ENCODE data around the gene KIF16B. TPM values are rescaled to one million over a fixed set of nuclear protein-coding genes. Genes with fewer than 3 reads are reported as not detected.

The KIF16B gene
- total and polyA plus RNA-seq, 4 donors, result 5.9 to 20.3 (median 9.6) TPM

- WGBS, 2 donors, result 92 to 96% methylated on average over 2 of the region's 2 CpGs
- H3K4me3 ChIP-seq, result no peak overlapping the region
- no peak overlapping the region for H3K9ac ChIP-seq (ENCODE audit: insufficient read depth in 1 of 2, low read length in 2 of 2)
- ATAC-seq (ENCODE audit: insufficient read depth, low FRiP score) (no peak), DNase-seq (no peak)
- H3K27ac ChIP-seq (ENCODE audit: low read depth in 1 of 2, low read length in 1 of 2), result no peak overlapping the region
- peaks cover 0 to 3% (median 0%) of the 10 kb centered on the region in 4 donors for H3K9me3 ChIP-seq (ENCODE audit: control insufficient read depth in 4 of 4, insufficient read depth in 3 of 4, low read length in 3 of 4)
- H3K4me1 ChIP-seq (ENCODE audit: control insufficient read depth in 5 of 5, insufficient read depth in 5 of 5, low read length in 5 of 5), result peaks cover 0 to 1% (median 0%) of the 10 kb centered on the region in 5 donors
- H3K36me3 ChIP-seq (ENCODE audit: control insufficient read depth in 4 of 4, insufficient read depth in 4 of 4, low read length in 4 of 4), result peaks cover 7 to 21% (median 9%) of the 10 kb centered on the region in 4 donors
- no peak for TF ChIP-seq CTCF (IDR thresholded peaks at IDR 0.05; ENCODE audit: control extremely low read depth, extremely low read depth)
- no peaks in the 10 kb centered on the region for H3K27me3 ChIP-seq (ENCODE audit: control insufficient read depth in 3 of 3, insufficient read depth in 3 of 3, low read length in 2 of 3)
These were observed 145.7 kb downstream of the KIF16B start for GRCh38 chr20:16427571-16427970.

- 83 to 90% methylated on average over 1 of the region's 1 CpG for WGBS, 2 donors
- no peak for DNase-seq
- H3K36me3 ChIP-seq (ENCODE audit: control insufficient read depth in 4 of 4, insufficient read depth in 4 of 4, low read length in 4 of 4), result peaks cover 7 to 21% (median 9%) of the 10 kb centered on the region in 4 donors
- H3K27ac ChIP-seq (ENCODE audit: low read depth in 1 of 2, low read length in 1 of 2), result no peak overlapping the region
- ATAC-seq (ENCODE audit: insufficient read depth, low FRiP score), result no peak
- H3K27me3 ChIP-seq (ENCODE audit: control insufficient read depth in 3 of 3, insufficient read depth in 3 of 3, low read length in 2 of 3), result no peaks in the 10 kb centered on the region
- no peaks in the 10 kb centered on the region for H3K4me1 ChIP-seq (ENCODE audit: control insufficient read depth in 5 of 5, insufficient read depth in 5 of 5, low read length in 5 of 5)
- no peak overlapping the region for H3K4me3 ChIP-seq
- H3K9me3 ChIP-seq (ENCODE audit: control insufficient read depth in 4 of 4, insufficient read depth in 3 of 4, low read length in 3 of 4), result peaks cover 0 to 3% (median 0%) of the 10 kb centered on the region in 4 donors
- no peak overlapping the region for H3K9ac ChIP-seq (ENCODE audit: insufficient read depth in 1 of 2, low read length in 2 of 2)
- no peak for TF ChIP-seq CTCF (IDR thresholded peaks at IDR 0.05; ENCODE audit: control extremely low read depth, extremely low read depth)
These were observed 148.5 kb downstream of the KIF16B start for GRCh38 chr20:16424780-16425179.

- peaks cover 7 to 21% (median 9%) of the 10 kb centered on the region in 4 donors for H3K36me3 ChIP-seq (ENCODE audit: control insufficient read depth in 4 of 4, insufficient read depth in 4 of 4, low read length in 4 of 4)
- 93 to 94% methylated on average over 4 of the region's 4 CpGs for WGBS, 2 donors
- ATAC-seq (ENCODE audit: insufficient read depth, low FRiP score), result no peak
These were observed 149.7 kb downstream of the KIF16B start for GRCh38 chr20:16423311-16424212.

More at GRCh38 chr20:16423311-16424212, 149.7 kb downstream of the KIF16B start:
- H3K27me3 ChIP-seq (ENCODE audit: control insufficient read depth in 3 of 3, insufficient read depth in 3 of 3, low read length in 2 of 3), result no peaks in the 10 kb centered on the region
- H3K4me3 ChIP-seq, result no peak overlapping the region
- H3K4me1 ChIP-seq (ENCODE audit: control insufficient read depth in 5 of 5, insufficient read depth in 5 of 5, low read length in 5 of 5), result no peaks in the 10 kb centered on the region
- H3K27ac ChIP-seq (ENCODE audit: low read depth in 1 of 2, low read length in 1 of 2), result no peak overlapping the region
- no peak overlapping the region for H3K9ac ChIP-seq (ENCODE audit: insufficient read depth in 1 of 2, low read length in 2 of 2)
- no peak for TF ChIP-seq CTCF (IDR thresholded peaks at IDR 0.05; ENCODE audit: control extremely low read depth, extremely low read depth)
- peaks cover 0 to 3% (median 0%) of the 10 kb centered on the region in 4 donors for H3K9me3 ChIP-seq (ENCODE audit: control insufficient read depth in 4 of 4, insufficient read depth in 3 of 4, low read length in 3 of 4)
- DNase-seq, result no peak
